IPS-20b (cell line): ENCODE measurements around the gene AHR.

Experiments used
- H3K27ac ChIP-seq: one replicate; pipeline ENCODE4 v1.5.1; 2013; ENCODE audit warnings: low read length
- H3K27me3 ChIP-seq: 2 replicates; pipeline ENCODE4 v1.6.1; 2013; ENCODE audit warnings: mild to moderate bottlenecking, low read length, inconsistent platforms; ENCODE audit not compliant: insufficient read depth
- H3K36me3 ChIP-seq: 2 replicates; pipeline ENCODE4 v1.6.1; 2013; ENCODE audit warnings: low read depth, mild to moderate bottlenecking, inconsistent platforms, low read length, moderate library complexity; ENCODE audit not compliant: insufficient read depth
- H3K4me1 ChIP-seq: 2 replicates; pipeline ENCODE4 v1.6.1; 2013; ENCODE audit warnings: mild to moderate bottlenecking, control low read depth, inconsistent platforms, low read length, moderate library complexity; ENCODE audit not compliant: insufficient read depth
- H3K4me3 ChIP-seq: 2 replicates; pipeline ENCODE4 v1.5.1; 2013; ENCODE audit warnings: mild to moderate bottlenecking, low read length, inconsistent platforms
- H3K9ac ChIP-seq: 2 replicates; pipeline ENCODE4 v1.6.1; 2013; ENCODE audit warnings: low read depth, mild to moderate bottlenecking, inconsistent platforms, low read length, moderate library complexity
- H3K9me3 ChIP-seq: 2 replicates; pipeline ENCODE4 v1.6.1; 2013; ENCODE audit warnings: mild to moderate bottlenecking, low read depth, low read length, inconsistent platforms; ENCODE audit not compliant: insufficient read depth

AHR gene

DNA sequence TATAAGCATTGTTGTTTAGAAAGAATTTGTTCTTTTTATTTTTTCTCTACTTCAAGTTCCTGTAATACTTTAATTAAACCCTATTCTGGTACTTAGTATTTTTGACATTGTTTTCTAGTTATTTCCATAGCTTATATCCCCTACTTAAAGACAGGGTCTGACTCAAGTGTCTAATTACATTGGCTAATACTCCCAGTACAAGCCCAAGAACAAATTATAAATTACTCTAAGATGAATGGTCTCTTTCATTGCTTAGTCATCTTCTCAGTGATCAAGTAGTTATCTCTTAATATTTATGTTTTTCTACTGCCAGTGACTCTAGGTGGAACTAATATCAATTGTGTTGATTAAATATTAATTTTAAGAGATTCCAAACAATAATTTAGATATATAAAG, 21.6 kb downstream of the AHR start:
- H3K27ac ChIP-seq, result no peak overlapping the region
- H3K9ac ChIP-seq, result no peak overlapping the region
- no peaks in the 10 kb centered on the region for H3K36me3 ChIP-seq
- H3K9me3 ChIP-seq, result no peaks in the 10 kb centered on the region
- H3K4me3 ChIP-seq, result no peak overlapping the region
- H3K27me3 ChIP-seq, result no peaks in the 10 kb centered on the region
- no peaks in the 10 kb centered on the region; the same call in 1 of the 2 replicates for H3K4me1 ChIP-seq

DNA sequence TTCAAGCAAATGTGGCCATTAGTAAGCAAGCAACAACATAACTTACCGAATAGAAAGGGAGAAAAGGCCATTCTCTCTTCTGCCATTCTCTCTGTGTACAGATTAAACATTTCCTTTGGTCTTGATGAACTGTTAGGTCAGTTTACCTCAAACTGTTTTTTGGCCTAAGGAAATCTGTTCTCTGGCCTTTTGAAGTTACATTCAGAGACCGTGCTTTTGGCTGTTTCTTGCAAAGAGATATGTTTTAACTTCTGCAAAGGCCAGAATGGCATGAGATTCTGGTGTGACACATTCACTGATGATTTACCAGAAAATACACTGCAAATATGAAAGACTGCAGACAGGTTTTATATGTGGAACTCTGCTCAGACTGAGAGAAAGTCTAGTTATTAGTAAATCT, 22.2 kb downstream of the AHR start:
- H3K27me3 ChIP-seq, result no peaks in the 10 kb centered on the region
- H3K27ac ChIP-seq, result no peak overlapping the region
- no peaks in the 10 kb centered on the region for H3K36me3 ChIP-seq
- no peaks in the 10 kb centered on the region for H3K9me3 ChIP-seq
- H3K9ac ChIP-seq, result no peak overlapping the region
- H3K4me3 ChIP-seq, result no peak overlapping the region
- no peaks in the 10 kb centered on the region; the same call in 1 of the 2 replicates for H3K4me1 ChIP-seq

DNA sequence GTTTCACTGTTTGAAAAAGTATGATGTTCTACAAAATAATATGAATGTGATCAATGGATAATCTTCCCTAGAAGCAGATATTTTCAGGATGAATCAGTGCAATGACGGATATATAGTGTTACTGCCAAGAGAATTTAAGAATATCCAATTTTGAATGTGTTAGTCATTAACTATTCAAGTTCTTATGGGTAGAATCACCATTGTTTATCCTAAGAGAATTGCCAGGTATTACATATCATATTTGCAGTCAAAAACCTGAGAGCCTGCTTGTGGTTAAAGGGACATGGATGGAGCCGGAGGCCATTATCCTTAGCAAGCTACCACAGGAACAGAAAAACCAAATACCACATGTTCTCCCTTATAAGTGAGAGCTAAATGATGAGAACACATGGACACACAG, 26.9 kb downstream of the AHR start:
- Histone ChIP-seq H3K27ac (no peak overlapping the region), H3K9ac (no peak overlapping the region), H3K36me3 (no peaks in the 10 kb centered on the region), H3K4me1 (no peaks in the 10 kb centered on the region), H3K27me3 (no peaks in the 10 kb centered on the region), H3K4me3 (no peak overlapping the region), H3K9me3 (no peaks in the 10 kb centered on the region)

DNA sequence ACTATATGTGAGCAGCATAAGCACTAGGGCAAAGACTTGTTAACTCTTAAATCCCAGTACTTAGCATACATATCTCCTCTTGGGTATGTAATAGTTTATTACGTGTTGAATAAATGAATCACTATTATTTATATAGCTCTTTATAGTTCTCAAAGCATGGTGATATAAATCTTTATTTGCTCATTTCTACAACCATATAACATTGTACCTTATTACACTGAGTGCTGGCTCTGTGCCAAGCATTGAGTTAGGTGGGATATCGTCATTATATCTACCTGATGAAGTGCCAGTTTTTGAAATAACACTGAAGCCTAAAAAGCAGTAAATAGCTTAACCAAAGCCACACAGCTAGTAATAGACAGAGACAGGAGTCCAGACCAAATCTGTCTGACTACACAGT, 27.9 kb downstream of the AHR start:
- H3K27me3 ChIP-seq, result no peaks in the 10 kb centered on the region
- no peaks in the 10 kb centered on the region for H3K9me3 ChIP-seq
- no peak overlapping the region for H3K9ac ChIP-seq
- H3K36me3 ChIP-seq, result peaks cover 7% of the 10 kb centered on the region; the same call in 1 of the 2 replicates
- no peaks in the 10 kb centered on the region for H3K4me1 ChIP-seq
- no peak overlapping the region for H3K27ac ChIP-seq
- no peak overlapping the region for H3K4me3 ChIP-seq

DNA sequence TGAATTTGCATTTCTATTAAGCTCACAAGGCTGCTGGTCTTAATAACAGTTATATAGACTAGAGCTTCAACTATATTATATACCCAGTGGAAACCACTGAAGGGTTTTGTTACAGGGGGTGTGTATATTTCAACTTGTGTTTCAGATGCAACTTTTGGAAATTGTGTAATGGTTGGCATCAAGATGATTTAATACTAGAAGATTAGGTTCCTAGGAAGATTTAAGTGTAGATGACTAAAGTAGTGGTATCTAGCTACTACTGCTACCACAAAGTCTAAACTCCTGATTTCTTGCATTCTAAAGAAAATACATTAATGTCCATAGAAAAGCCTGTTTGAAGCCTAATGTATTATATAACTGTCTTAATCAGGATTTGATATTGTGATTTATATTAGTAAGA, 30.2 kb downstream of the AHR start:
- Histone ChIP-seq H3K36me3 (peaks cover 17% of the 10 kb centered on the region; the same call in 1 of the 2 replicates), H3K4me1 (no peaks in the 10 kb centered on the region), H3K9me3 (no peaks in the 10 kb centered on the region), H3K27ac (no peak overlapping the region), H3K4me3 (no peak overlapping the region), H3K27me3 (no peaks in the 10 kb centered on the region), H3K9ac (no peak overlapping the region)

DNA sequence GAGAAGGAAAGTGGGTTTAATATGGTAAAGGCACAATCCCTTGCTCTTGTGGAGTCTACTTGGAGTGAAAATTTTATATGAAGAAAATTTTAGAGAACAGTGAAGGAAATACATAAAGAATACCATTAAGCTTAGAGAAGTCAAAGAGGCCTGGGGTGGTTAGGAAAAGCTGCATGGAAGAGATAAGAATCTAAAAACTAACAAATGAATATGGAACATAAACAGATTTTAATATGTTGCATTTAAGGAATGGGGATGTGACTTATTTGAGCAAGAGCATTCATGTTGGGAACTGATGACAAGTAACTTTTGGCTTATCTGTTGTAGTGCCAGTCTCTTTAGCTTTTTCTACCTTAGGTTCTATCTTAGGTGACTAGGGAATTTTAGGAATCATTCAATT, 31.0 kb downstream of the AHR start:
- Histone ChIP-seq H3K4me3 (no peak overlapping the region), H3K27ac (no peak overlapping the region), H3K9ac (no peak overlapping the region), H3K4me1 (no peaks in the 10 kb centered on the region), H3K36me3 (peaks cover 23% of the 10 kb centered on the region; the same call in 1 of the 2 replicates), H3K27me3 (no peaks in the 10 kb centered on the region), H3K9me3 (no peaks in the 10 kb centered on the region)

DNA sequence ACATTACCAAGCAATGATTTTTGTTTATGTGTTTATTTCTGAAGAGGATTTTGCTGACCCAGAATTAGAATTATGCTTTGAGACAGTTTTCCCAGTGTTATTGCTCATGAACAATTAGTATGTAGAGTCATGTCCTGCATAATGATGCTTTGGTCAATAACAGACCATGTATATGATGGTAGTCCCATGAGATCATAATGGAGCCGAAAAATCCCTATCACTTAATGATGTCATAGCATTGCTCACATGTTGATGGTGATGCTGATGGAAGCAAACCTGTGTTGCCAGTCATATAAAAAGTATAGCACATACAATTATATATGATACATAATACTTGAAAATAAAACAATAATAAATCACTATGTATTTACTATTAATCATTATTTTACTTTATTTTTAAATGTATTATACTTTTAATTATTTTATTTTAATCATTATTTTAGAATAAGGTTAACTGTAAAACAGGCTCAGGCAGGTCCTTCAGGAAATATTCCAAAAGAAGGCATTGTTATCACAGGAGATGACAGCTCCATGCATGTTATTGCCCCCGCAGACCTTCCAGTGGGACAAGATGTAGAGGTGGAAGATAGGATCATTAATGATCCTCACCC, 33.5 kb downstream of the AHR start:
- no peak overlapping the region for H3K4me3 ChIP-seq
- no peaks in the 10 kb centered on the region for H3K27me3 ChIP-seq
- H3K36me3 ChIP-seq, result peaks cover 28% of the 10 kb centered on the region
- H3K9ac ChIP-seq, result no peak overlapping the region
- H3K27ac ChIP-seq, result no peak overlapping the region
- no peaks in the 10 kb centered on the region for H3K4me1 ChIP-seq
- H3K9me3 ChIP-seq, result no peaks in the 10 kb centered on the region

DNA sequence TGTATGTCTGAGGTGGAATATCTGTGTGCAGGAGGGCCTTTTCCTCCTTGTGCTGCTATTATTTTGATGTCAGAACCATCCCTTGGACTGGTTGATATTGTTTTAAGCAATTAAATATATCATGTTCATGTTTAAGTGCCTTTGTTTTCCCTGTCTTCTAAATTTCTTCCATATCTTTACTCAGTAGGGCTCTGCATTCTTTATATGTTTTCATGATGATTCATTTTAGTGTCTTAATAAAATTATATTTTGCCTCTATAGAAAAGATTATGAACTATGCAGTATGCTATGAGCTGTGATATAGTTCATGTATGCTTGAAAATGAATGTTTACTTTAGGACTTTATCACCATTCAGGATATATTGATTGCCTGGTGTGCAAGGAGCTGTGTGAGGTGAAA, 34.8 kb downstream of the AHR start:
- Histone ChIP-seq H3K4me1 (no peaks in the 10 kb centered on the region), H3K9me3 (no peaks in the 10 kb centered on the region), H3K9ac (no peak overlapping the region), H3K27ac (no peak overlapping the region), H3K36me3 (peaks cover 28% of the 10 kb centered on the region), H3K4me3 (no peak overlapping the region), H3K27me3 (no peaks in the 10 kb centered on the region)

DNA sequence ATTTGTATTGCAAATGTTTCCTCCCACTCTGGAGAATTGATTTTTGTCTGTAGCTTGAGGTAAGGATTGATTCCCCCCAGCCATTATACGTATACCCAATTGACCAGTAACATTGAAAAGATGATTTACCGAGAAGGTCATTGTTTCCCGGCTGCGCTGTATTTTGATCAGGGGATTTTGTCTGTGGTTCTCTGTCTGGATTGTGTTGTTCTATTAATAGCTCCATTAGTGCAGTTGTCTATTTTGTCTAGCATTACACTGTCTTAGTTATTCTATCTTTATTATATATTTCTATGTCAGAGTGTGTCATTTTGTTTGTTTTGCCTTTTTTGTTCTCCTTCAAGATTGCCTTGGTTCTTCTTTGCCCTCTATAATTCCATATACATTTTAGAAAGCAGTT, 37.7 kb downstream of the AHR start:
- Histone ChIP-seq H3K4me3 (no peak overlapping the region), H3K9ac (no peak overlapping the region), H3K9me3 (no peaks in the 10 kb centered on the region), H3K27me3 (no peaks in the 10 kb centered on the region), H3K4me1 (peaks cover 10% of the 10 kb centered on the region; the same call in 1 of the 2 replicates), H3K36me3 (peaks cover 36% of the 10 kb centered on the region), H3K27ac (no peak overlapping the region)

DNA sequence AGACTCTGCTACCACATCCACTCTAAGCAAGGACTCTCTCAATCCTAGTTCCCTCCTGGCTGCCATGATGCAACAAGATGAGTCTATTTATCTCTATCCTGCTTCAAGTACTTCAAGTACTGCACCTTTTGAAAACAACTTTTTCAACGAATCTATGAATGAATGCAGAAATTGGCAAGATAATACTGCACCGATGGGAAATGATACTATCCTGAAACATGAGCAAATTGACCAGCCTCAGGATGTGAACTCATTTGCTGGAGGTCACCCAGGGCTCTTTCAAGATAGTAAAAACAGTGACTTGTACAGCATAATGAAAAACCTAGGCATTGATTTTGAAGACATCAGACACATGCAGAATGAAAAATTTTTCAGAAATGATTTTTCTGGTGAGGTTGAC, 40.7 kb downstream of the AHR start:
- Histone ChIP-seq H3K9ac (no peak overlapping the region), H3K27ac (no peak overlapping the region), H3K4me1 (peaks cover 13% of the 10 kb centered on the region; the same call in 1 of the 2 replicates), H3K27me3 (no peaks in the 10 kb centered on the region), H3K9me3 (no peaks in the 10 kb centered on the region), H3K36me3 (peaks cover 21% of the 10 kb centered on the region), H3K4me3 (no peak overlapping the region)

DNA sequence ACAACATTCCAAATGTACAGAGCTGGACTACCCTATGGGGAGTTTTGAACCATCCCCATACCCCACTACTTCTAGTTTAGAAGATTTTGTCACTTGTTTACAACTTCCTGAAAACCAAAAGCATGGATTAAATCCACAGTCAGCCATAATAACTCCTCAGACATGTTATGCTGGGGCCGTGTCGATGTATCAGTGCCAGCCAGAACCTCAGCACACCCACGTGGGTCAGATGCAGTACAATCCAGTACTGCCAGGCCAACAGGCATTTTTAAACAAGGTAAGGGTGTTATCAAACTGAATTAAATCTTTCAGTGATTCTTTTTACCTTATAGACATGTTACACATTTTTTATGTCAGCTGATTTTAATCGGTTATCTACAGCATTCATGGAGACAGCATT, 41.5 kb downstream of the AHR start:
- no peak overlapping the region for H3K27ac ChIP-seq

DNA sequence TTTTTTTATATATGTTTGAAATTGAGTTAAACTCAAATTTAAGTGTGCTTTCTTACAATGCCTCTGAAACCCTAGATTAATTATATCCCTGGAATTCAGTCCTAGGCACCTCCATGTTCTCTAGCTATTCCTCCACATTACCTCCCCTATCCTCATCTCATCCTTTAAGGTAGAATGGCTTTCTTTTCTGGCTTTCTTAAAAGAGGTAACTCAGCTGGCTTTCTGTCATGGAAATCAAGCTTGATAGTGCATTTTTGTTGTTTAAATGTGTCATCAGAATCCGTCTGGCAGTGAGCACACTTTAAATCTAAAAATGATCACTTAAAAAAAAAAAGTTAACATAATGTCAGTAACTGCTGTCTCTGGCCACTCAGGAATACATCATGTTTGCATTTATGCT, 42.2 kb downstream of the AHR start:
- peaks cover 14% of the 10 kb centered on the region for H3K36me3 ChIP-seq

More for the DNA sequence above, 41.5 kb downstream of the AHR start:
- H3K4me1 ChIP-seq, result peaks cover 13% of the 10 kb centered on the region; the same call in 1 of the 2 replicates
- H3K9ac ChIP-seq, result no peak overlapping the region; the same call in 1 of the 2 replicates
- H3K9me3 ChIP-seq, result no peaks in the 10 kb centered on the region
- no peaks in the 10 kb centered on the region for H3K27me3 ChIP-seq
- peaks cover 14% of the 10 kb centered on the region for H3K36me3 ChIP-seq
- H3K4me3 ChIP-seq, result no peak overlapping the region

More for the DNA sequence above, 42.2 kb downstream of the AHR start:
- no peaks in the 10 kb centered on the region for H3K9me3 ChIP-seq
- peaks cover 13% of the 10 kb centered on the region; the same call in 1 of the 2 replicates for H3K4me1 ChIP-seq
- H3K27me3 ChIP-seq, result no peaks in the 10 kb centered on the region
- no peak overlapping the region for H3K9ac ChIP-seq
- H3K27ac ChIP-seq, result no peak overlapping the region
- no peak overlapping the region for H3K4me3 ChIP-seq
